GM12873 (cell line): ENCODE results near the gene OVAAL.

Experiments used
- TF ChIP-seq, protein P1 (sequence below): IDR thresholded peaks from 2 replicates; pipeline ENCODE4 v1.5.1; 2012; ENCODE audit warnings: low read depth, mild to moderate bottlenecking, moderate library complexity, low read length, control low read depth; ENCODE audit not compliant: insufficient read depth; ENCODE audit errors: missing control alignments

Gene OVAAL

DNA sequence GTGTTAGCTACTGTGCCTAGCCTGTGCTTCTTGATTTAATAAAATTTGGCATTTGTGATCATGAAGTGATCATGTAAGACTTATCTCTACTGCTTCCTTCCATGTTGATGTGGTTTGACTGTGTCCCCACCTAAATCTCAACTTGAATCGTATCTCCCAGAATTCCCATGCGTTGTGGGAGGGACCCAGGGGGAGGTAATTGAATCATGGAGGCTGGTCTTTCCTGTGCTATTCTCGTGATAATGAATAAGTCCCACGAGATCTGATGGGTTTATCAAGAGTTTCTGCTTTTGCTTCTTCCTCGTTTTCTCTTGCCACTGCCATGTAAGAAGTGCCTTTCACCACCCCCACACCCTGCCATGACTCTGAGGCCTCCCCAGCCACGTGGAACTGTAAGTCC, at the start of gene OVAAL:
TSS of gene OVAAL (plus strand) at position 301 of the 400 bp plus-strand sequence.
- TF ChIP-seq, protein P1, sequence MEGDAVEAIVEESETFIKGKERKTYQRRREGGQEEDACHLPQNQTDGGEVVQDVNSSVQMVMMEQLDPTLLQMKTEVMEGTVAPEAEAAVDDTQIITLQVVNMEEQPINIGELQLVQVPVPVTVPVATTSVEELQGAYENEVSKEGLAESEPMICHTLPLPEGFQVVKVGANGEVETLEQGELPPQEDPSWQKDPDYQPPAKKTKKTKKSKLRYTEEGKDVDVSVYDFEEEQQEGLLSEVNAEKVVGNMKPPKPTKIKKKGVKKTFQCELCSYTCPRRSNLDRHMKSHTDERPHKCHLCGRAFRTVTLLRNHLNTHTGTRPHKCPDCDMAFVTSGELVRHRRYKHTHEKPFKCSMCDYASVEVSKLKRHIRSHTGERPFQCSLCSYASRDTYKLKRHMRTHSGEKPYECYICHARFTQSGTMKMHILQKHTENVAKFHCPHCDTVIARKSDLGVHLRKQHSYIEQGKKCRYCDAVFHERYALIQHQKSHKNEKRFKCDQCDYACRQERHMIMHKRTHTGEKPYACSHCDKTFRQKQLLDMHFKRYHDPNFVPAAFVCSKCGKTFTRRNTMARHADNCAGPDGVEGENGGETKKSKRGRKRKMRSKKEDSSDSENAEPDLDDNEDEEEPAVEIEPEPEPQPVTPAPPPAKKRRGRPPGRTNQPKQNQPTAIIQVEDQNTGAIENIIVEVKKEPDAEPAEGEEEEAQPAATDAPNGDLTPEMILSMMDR, result no peak

DNA sequence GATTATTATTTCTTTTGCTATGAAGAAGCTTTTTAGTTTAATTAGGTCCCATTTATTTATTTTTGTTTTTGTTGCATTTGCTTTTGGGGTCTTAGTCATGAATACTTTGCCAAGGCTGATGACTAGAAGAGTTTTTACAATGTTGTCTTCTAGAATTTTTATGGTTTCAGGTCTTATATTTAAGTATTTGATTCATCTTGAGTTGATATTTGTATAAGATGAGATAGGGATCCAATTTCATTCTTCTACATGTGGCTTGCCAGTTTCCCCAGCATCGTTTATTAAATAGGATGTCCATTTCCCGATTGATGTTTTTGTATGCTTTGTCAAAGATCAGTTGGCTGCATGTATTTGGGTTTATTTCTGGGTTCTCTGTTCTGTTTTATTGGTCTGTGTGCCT, 47.9 kb upstream of the OVAAL start:
- TF ChIP-seq, protein P1, result no peak

DNA sequence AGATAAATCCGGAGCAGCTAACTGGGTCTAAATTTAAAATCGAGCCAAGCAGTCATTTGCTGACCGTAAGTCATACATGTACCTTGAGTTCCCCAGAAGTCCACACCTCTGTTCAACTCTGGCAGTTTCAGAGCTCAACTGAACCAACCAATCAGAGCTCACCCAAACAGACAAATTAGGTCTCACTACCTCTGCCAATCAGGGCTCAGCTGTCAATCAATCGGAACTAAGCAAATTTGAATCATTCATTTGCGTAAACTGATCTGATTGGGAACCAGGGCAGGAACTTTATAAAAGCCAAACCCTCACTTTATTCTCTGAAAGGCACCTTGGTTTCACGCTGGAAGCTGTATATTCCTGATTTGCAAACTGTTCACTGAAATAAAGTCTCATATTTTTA, 45.2 kb upstream of the OVAAL start:
- TF ChIP-seq, protein P1, result no peak

DNA sequence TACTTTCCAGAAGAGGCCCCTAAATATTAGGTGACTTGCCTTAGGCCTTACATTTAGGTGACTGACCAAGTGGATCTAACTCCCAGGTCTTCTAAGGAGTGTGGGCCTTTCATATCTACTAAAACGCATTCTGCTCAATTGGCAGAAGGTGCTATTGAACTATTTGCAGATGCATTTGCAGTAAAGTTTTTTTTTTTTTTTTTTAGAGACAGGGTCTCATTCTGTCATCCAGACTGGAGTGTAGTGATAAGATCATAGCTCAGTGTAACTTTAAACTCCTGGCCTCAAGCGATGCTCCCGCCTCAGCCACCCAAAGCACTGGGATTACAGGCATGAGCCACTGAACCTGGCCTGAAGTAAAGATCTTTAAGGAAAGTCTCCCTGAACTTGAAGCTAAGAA, 43.4 kb upstream of the OVAAL start:
- TF ChIP-seq, protein P1, result no peak

DNA sequence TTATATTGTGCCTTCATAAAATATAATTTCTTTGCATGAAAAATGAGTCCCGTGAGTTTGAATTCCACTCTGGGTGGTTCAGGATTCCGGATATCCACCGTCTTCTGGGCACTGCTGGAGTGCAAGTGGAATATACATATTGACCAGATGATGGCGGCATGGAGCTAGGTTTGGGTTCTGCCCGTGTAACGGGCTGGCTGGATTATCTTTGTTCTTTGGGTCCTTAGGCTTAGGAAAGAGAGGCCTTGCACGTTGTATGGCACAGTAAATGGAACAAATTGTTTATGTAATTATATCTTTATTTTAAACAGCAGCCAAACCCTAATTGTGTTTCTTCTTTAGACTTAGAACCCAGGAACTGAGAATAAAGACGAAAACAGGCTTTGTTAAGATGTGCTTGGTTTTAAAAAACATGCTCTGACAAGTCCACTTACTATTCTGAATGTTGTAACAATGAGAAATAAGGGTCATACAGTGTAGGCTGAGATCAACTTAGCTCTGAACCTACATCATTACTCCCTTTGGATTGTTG, 42.8 kb upstream of the OVAAL start:
- TF ChIP-seq, protein P1, result peak; percentile 69

DNA sequence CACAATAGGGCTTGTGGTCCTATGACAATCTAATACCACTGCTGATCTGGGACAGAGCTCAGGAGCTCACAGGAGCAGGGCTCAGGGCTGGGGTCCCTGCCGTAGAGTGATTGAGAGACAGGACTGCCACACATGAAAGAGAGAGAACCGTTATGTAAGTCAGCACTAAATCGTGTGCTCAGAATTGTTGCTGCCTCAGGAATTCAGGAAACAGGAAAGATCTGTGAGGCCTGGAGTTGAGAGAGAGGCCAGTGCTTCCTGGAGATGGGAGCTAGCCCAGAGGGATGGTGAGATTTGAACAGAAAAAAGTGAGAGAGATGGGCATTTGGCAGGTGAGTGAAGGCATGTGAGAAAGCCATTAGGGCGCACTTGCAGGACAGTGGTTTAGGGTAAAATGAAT, 38.9 kb upstream of the OVAAL start:
- TF ChIP-seq, protein P1, result no peak

DNA sequence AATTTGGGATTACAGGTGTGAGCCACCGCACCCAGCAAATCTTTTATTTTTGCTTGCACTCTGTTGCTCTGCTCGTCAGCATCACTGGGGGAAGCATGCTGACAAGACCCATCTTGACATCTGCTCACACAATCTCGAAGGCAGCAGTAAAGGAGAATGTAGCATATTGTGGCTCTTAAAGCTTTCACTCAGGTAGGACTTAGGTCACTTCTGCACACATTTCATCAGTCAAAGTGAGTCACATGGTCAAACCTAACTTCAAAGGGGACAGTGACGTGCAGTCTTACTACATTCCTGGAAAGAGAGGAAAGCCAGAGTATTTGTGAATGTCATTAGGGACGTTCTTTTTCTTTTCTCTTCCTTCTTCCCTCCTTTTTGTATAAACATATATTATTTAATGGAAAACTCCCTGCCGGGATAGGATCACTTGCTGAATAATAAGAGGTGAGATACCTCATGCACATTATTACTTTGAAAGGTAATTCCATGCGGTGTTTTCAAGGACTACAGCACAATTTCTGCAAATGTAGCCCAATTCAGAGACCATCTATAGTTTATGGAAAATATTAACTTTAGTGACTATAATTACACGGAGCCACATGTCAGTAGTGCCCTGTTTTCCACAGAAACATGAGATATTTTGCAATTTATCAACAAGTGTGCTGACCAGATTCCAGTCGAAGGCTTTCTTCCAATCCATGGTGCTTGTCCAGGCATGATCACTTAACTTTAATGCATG, 37.1 kb upstream of the OVAAL start:
- TF ChIP-seq, protein P1, result no peak
